ENCODE results near the gene PLVAP. TPM values are rescaled to one million over a fixed set of nuclear protein-coding genes. Genes with fewer than 3 reads are reported as not detected.

Gene PLVAP
- total and polyA plus RNA-seq, 2 donors (not counting 3 experiments of a cell fraction or from before 2014, with no cell fraction given): 5.7 to 16.9 TPM

DNA sequence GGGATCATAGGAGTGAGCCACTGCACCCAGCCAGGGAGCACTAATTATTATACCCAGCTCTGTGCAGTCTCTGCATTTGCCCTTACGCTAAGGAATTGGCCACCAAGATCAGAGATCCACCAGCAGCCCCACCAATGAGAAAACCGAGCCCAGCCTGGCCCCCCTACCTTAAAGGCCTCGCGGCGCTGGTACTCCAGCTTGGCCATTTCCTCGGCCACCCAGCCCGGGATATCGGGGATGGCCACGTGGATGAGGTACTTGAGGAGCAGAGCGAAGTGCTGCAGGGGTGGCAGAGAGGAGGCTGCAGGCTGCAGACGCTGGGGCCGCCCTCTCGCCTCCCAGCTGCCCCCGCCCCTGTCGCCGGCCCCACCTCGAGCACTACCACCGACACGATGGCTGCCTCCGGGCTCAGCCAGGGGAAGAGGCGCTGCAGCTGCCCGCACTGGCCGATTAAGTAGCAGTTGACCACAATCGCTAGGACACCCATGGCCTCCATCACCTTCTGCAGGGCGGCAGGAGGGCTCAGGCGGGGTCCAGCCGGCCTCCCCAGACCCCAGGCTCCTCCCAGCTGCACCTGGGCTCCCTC, 50.0 kb downstream of the PLVAP start:
- H3K27ac ChIP-seq (ENCODE audit: insufficient read depth, low read depth, low read length): no peak overlapping the region
- H3K4me3 ChIP-seq (replicated peaks in 1 of 3; ENCODE audit: insufficient read depth in 1 of 3, low read depth in 1 of 3, low read length in 3 of 3): no peak overlapping the region
- no TSS peak for BruUV-seq (replicated peaks)
- no peak for TF ChIP-seq MYC (IDR thresholded peaks at IDR 0.05; ENCODE audit: low read depth, low read length)
- no peak for TF ChIP-seq JUN (IDR thresholded peaks at IDR 0.05; ENCODE audit: borderline replicate concordance, insufficient read depth, insufficient read length, low read depth)
- TF ChIP-seq POLR2AphosphoS5 (IDR thresholded peaks at IDR 0.05; ENCODE audit: insufficient read depth, low read depth, low read length): no peak
- TF ChIP-seq MAX (IDR thresholded peaks at IDR 0.05; ENCODE audit: insufficient read depth, insufficient read length): no peak
- no peak for TF ChIP-seq FOS (IDR thresholded peaks at IDR 0.05; ENCODE audit: borderline replicate concordance, insufficient read depth, low read length)
- TF ChIP-seq, protein P1, sequence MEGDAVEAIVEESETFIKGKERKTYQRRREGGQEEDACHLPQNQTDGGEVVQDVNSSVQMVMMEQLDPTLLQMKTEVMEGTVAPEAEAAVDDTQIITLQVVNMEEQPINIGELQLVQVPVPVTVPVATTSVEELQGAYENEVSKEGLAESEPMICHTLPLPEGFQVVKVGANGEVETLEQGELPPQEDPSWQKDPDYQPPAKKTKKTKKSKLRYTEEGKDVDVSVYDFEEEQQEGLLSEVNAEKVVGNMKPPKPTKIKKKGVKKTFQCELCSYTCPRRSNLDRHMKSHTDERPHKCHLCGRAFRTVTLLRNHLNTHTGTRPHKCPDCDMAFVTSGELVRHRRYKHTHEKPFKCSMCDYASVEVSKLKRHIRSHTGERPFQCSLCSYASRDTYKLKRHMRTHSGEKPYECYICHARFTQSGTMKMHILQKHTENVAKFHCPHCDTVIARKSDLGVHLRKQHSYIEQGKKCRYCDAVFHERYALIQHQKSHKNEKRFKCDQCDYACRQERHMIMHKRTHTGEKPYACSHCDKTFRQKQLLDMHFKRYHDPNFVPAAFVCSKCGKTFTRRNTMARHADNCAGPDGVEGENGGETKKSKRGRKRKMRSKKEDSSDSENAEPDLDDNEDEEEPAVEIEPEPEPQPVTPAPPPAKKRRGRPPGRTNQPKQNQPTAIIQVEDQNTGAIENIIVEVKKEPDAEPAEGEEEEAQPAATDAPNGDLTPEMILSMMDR (IDR thresholded peaks at IDR 0.05; ENCODE audit: extremely low read depth in 1 of 2, insufficient read depth in 1 of 2, low read depth in 1 of 2, low read length in 2 of 2): no peak
- TF ChIP-seq GATA2 (IDR thresholded peaks at IDR 0.05; ENCODE audit: insufficient read depth, insufficient read length, low read depth, low read length): no peak
- TF ChIP-seq POLR2A (IDR thresholded peaks at IDR 0.05; ENCODE audit: low read depth, low read length): no peak
- no peak for TF ChIP-seq EZH2 (IDR thresholded peaks at IDR 0.05; ENCODE audit: borderline replicate concordance, low read depth, low read length, severe bottlenecking)
- CTCF ChIA-PET: interaction anchor here (0.5 to 2.5 kb wide), 7 partner anchors 10 to 870 kb away, joined by 3 to 16 read pairs (median 4); partner anchors contain the start of gene DDA1
- H3K36me3 ChIP-seq (ENCODE audit: control insufficient read depth in 2 of 2, extremely low read depth in 1 of 2, insufficient read depth in 2 of 2, low read length in 2 of 2): no peaks in the 10 kb centered on the region
- H2AFZ ChIP-seq (ENCODE audit: low read depth, low read length): no peak overlapping the region
- no peak overlapping the region for H3K9ac ChIP-seq (replicated peaks; ENCODE audit: extremely low read depth, insufficient read depth, low read length)
- no peaks in the 10 kb centered on the region for H3K9me3 ChIP-seq (replicated peaks; ENCODE audit: control insufficient read depth, insufficient read depth, low read length)
- no peaks in the 10 kb centered on the region for H4K20me1 ChIP-seq (replicated peaks; ENCODE audit: control insufficient read depth, extremely low read depth, insufficient read depth, low read length)
- H3K27me3 ChIP-seq (ENCODE audit: control insufficient read depth in 2 of 2, insufficient read depth in 2 of 2, low read length in 2 of 2): peaks cover 4 to 19% of the 10 kb centered on the region in 2 experiments
- peaks cover 10% of the 10 kb centered on the region for H3K4me1 ChIP-seq (ENCODE audit: control insufficient read depth, extremely low read depth, insufficient read depth, low read length)
- intact Hi-C loops (cut with micrococcal nuclease) (no loop called here), dilution Hi-C loops (cut with MboI; ENCODE audit: extremely low pct_ligation_motif_present, low sequenced_read_pairs) (no loop called here)
- POLR2A ChIA-PET: interaction anchor here (0.6 to 1.3 kb wide), 2 partner anchors 18 to 193 kb away, joined by 3 read pairs; partner anchors contain the start of gene DDA1
- H3K9me1 ChIP-seq (replicated peaks; ENCODE audit: control insufficient read depth, extremely low read depth, insufficient read depth, low read length): no peaks in the 10 kb centered on the region
- H3K79me2 ChIP-seq (ENCODE audit: control insufficient read depth, insufficient read depth, low read length): no peaks in the 10 kb centered on the region
- H3K4me2 ChIP-seq (ENCODE audit: insufficient read depth, low read length): no peak overlapping the region
- FAIRE-seq (no peak), DNase-seq (ENCODE audit: low read depth, low spot score) (no peak)

Measured in endothelial cell of umbilical vein (primary cell).